ENCODE results near the gene RPL10. TPM values are rescaled to one million over a fixed set of nuclear protein-coding genes. Genes with fewer than 3 reads are reported as not detected.

The RPL10 gene
- total and polyA plus RNA-seq, 2 of the 13 experiments (the other 11 are each of a cell fraction or from before 2014, with no cell fraction given): 2,381 to 4,713 TPM

GRCh38 chrX:154383359-154384283, 14.6 kb upstream of the RPL10 start:
- peaks cover 8% of the 10 kb centered on the region for H3K79me2 ChIP-seq (ENCODE audit: insufficient read depth, low read length)
- H3K27me3 ChIP-seq (ENCODE audit: control insufficient read depth in 1 of 2, insufficient read depth in 2 of 2, low read length in 2 of 2): no peaks in the 10 kb centered on the region
- no TSS peak for BruUV-seq (replicated peaks)
- peaks cover 19% of the 10 kb centered on the region for H3K4me1 ChIP-seq (ENCODE audit: insufficient read depth, low read length)
- ChIA-PET POLR2A (interaction anchor here (0.7 to 1.7 kb wide), 3 partner anchors 10 to 14 kb away, joined by 4 to 6 read pairs (median 5); partner anchors contain the start of gene RPL10), CTCF (ENCODE audit: low intra/inter-chr PET ratio, low total read pairs) (interaction anchor here (1.2 to 1.5 kb wide), 3 partner anchors 151 to 153 kb away, joined by 3 to 5 read pairs (median 4); no protein-coding TSS in a partner anchor)
- 91% methylated on average over 6 of the region's 14 CpGs for WGBS (ENCODE audit: low lambda C conversion rate)
- no peaks in the 10 kb centered on the region for H4K20me1 ChIP-seq (ENCODE audit: insufficient read depth, low read length)
- H3K4me3 ChIP-seq (replicated peaks in 1 of 3; ENCODE audit: insufficient read depth in 1 of 3, low read depth in 2 of 3, low read length in 3 of 3): no peak overlapping the region
- no peak for ATAC-seq
- intact Hi-C loops (cut with micrococcal nuclease; ENCODE audit: unreplicated experiment) (no loop called here), in situ Hi-C loops (cut with HindIII; ENCODE audit: extremely low pct_ligation_motif_present, low pct_unique_long_range_greater_than_20kb) (no loop called here)
- no peak overlapping the region for H3K9ac ChIP-seq (ENCODE audit: insufficient read depth, low read depth, low read length)
- no peaks in the 10 kb centered on the region for H3K9me3 ChIP-seq (ENCODE audit: low read length)
- DNase-seq (ENCODE audit: low spot score): no peak
- H3K36me3 ChIP-seq (replicated peaks in 1 of 2; ENCODE audit: control insufficient read depth in 1 of 2, insufficient read depth in 2 of 2, low read length in 2 of 2): no peaks in the 10 kb centered on the region
- H3K27ac ChIP-seq (ENCODE audit: extremely low read length, insufficient read depth, low read length): no peak overlapping the region
- no peak for FAIRE-seq
- no peak overlapping the region for H2AFZ ChIP-seq (ENCODE audit: low read length)
- no peak overlapping the region for H3K4me2 ChIP-seq (ENCODE audit: low read depth, low read length)
- TF ChIP-seq ZC3H13 (CRISPR knock-in tag; IDR thresholded peaks at IDR 0.05): no peak
- no peak for TF ChIP-seq ZNF580 (CRISPR knock-in tag; IDR thresholded peaks at IDR 0.05; ENCODE audit: borderline replicate concordance, low read depth)
- TF ChIP-seq DR1 (CRISPR knock-in tag; IDR thresholded peaks at IDR 0.05): no peak
- no peak for TF ChIP-seq ZNF513 (CRISPR knock-in tag; conservative IDR thresholded peaks at IDR 0.05)
- no peak for TF ChIP-seq BATF2 (CRISPR knock-in tag; IDR thresholded peaks at IDR 0.05)
- TF ChIP-seq ZFP37 (CRISPR knock-in tag; IDR thresholded peaks at IDR 0.05; ENCODE audit: borderline replicate concordance): no peak
- TF ChIP-seq ZNF138 (CRISPR knock-in tag; IDR thresholded peaks at IDR 0.05; ENCODE audit: low read depth): no peak
- TF ChIP-seq NR3C1 (CRISPR knock-in tag; IDR thresholded peaks at IDR 0.05): no peak
- no peak for TF ChIP-seq ZNF281 (CRISPR knock-in tag; IDR thresholded peaks at IDR 0.05; ENCODE audit: borderline replicate concordance)
- no peak for TF ChIP-seq FOXM1 (CRISPR knock-in tag; IDR thresholded peaks at IDR 0.05)
- no peak for TF ChIP-seq ZFP90 (CRISPR knock-in tag; IDR thresholded peaks at IDR 0.05; ENCODE audit: borderline replicate concordance)
- TF ChIP-seq ZNF652 (CRISPR knock-in tag; IDR thresholded peaks at IDR 0.05; ENCODE audit: borderline replicate concordance, low read depth): no peak
- TF ChIP-seq ZNF800 (CRISPR knock-in tag; IDR thresholded peaks at IDR 0.05): no peak

Measured in HepG2 (cell line).